Measurements from ENCODE around the gene CYP3A4.
"Not testable (repeated sequence)": the region's sequence is repeated elsewhere in the genome, so short reads cannot be mapped to it uniquely, and the experiment has no call there.

CYP3A4 gene

DNA sequence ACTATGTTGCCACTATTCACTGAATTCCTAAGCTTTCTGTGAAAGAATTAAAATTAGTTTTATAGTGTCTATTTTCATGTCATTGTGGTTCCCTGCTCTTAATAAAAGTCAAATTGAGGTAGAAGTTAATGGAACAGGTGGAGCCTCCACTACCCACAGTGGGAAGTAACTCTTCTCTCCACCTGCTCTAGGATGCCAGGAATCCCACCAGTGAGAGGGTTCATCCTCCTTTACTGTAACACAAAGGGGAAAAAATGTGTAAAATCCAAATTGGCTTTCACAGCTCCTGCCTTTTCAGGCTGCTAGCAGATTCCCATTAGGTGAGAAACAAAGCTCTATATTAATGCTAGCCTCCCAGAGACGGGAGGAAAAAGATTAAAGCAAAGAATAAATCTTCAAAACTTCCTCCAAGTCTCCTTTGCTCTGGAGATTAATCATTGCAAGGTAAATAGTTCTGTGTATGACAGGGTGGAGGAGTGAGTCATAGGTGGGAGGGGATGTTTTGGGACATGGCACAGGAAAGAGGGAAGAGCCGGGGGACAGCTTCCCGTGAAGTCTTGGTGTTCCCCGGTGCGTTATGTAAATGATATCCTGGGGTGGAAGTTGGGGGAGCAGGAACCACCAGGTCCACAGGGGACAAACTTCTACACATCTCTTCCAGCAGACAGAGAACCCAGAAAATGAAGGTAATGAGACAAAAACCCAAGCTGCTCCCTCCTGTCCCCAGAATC is 32.5 kb downstream of the CYP3A4 start:
- H3K36me3 ChIP-seq (ENCODE audit: control insufficient read depth, insufficient read depth, low read length); H3K27ac ChIP-seq (ENCODE audit: low read depth, low read length); H3K4me1 ChIP-seq (ENCODE audit: control insufficient read depth, low read depth, low read length); H3K4me2 ChIP-seq (ENCODE audit: low read length); H2BK15ac ChIP-seq (replicated peaks; ENCODE audit: low read depth); H3K4me3 ChIP-seq (ENCODE audit: low read length); H4K5ac ChIP-seq (ENCODE audit: low read length); H2BK5ac ChIP-seq (ENCODE audit: low read length); H3K27me3 ChIP-seq (ENCODE audit: insufficient read depth, low read length, poor library complexity); H3K23ac ChIP-seq (ENCODE audit: low read length); H3K4ac ChIP-seq (ENCODE audit: low read depth, low read length); H3K9ac ChIP-seq (ENCODE audit: low read length); H2AK5ac ChIP-seq (ENCODE audit: low read length); H4K8ac ChIP-seq (ENCODE audit: low read depth, low read length); H2BK120ac ChIP-seq (ENCODE audit: low read depth, low read length); H3K79me1 ChIP-seq (ENCODE audit: low read length); H3K79me2 ChIP-seq (ENCODE audit: control insufficient read depth, insufficient read depth, low read length); H3K18ac ChIP-seq (ENCODE audit: low read length): not testable (repeated sequence)
- WGBS (ENCODE audit: extremely low coverage, insufficient coverage, low lambda C conversion rate): no CpG with 5 or more reads among the region's 5 CpGs
- peak overlapping the region; percentile 25 for H3K56ac ChIP-seq (ENCODE audit: low read length)
- DNase-seq: peak; percentile 21

DNA sequence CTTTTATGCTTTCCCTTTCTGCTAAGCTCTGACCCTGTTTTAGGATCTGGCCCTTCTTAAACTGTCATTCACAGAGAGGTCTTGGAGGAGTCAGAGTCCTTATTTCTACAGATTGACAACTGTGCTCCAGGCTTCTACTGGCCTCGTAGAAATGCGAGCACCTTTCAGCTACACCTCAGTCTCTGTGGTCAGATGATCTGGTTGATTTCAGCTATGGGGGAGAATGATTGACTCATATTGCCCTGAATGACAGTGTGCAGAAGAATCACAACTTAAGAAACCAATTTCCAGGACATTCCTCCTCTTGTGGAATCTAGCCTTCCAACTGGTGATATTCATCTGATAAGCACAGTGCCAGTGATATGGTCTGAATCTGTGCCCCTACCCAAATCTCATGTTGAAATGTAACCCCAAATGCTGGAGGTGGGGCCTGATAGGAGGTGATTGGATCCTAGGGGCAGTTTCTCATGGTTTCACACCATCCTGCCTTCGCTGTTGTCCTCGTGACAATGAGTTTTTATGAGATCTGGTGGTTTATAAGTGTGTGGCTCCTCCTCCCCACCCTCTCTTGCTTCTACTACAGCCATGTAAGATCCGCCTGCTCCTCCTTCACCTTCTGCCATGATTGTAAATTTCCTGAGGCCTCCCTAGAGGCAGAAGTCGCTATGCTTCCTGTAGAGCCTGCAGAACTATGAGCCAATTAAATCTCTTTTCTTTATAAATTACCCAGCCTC is 35.0 kb downstream of the CYP3A4 start:
- no peak overlapping the region for H4K5ac ChIP-seq (ENCODE audit: low read length)
- H2BK5ac ChIP-seq (ENCODE audit: low read length): no peak overlapping the region
- no peak overlapping the region for H3K56ac ChIP-seq (ENCODE audit: low read length)
- no peak for DNase-seq
- no peaks in the 10 kb centered on the region for H3K27me3 ChIP-seq (ENCODE audit: insufficient read depth, low read length, poor library complexity)
- H2BK15ac ChIP-seq (replicated peaks; ENCODE audit: low read depth): no peak overlapping the region
- H3K4me2 ChIP-seq (ENCODE audit: low read length): no peak overlapping the region
- no peak overlapping the region for H3K27ac ChIP-seq (ENCODE audit: low read depth, low read length)
- no peaks in the 10 kb centered on the region for H3K36me3 ChIP-seq (ENCODE audit: control insufficient read depth, insufficient read depth, low read length)
- H2AK5ac ChIP-seq (ENCODE audit: low read length): no peak overlapping the region
- no CpG with 5 or more reads among the region's 6 CpGs for WGBS (ENCODE audit: extremely low coverage, insufficient coverage, low lambda C conversion rate)
- no peak overlapping the region for H3K9ac ChIP-seq (ENCODE audit: low read length)
- no peak overlapping the region for H3K4me3 ChIP-seq (ENCODE audit: low read length)
- H3K79me1 ChIP-seq (ENCODE audit: low read length): no peaks in the 10 kb centered on the region
- no peak overlapping the region for H4K8ac ChIP-seq (ENCODE audit: low read depth, low read length)
- no peak overlapping the region for H3K23ac ChIP-seq (ENCODE audit: low read length)
- H2BK120ac ChIP-seq (ENCODE audit: low read depth, low read length): no peak overlapping the region
- H3K79me2 ChIP-seq (ENCODE audit: control insufficient read depth, insufficient read depth, low read length): no peaks in the 10 kb centered on the region
- H3K4ac ChIP-seq (ENCODE audit: low read depth, low read length): no peak overlapping the region
- no peaks in the 10 kb centered on the region for H3K4me1 ChIP-seq (ENCODE audit: control insufficient read depth, low read depth, low read length)
- H3K18ac ChIP-seq (ENCODE audit: low read length): no peak overlapping the region

DNA sequence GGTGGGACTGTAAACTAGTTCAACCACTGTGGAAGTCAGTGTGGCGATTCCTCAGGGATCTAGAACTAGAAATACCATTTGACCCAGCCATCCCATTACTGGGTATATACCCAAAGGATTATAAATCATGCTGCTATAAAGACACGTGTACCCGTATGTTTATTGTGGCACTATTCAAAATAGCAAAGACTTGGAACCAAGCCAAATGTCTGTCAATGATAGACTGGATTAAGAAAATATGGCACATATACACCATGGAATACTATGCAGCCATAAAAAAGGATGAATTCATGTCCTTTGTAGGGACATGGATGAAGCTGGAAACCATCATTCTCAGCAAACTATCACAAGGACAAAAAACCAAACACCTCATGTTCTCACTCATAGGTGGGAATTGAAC is 37.1 kb downstream of the CYP3A4 start:
- H3K27me3 ChIP-seq (ENCODE audit: insufficient read depth, low read length, poor library complexity); H3K79me2 ChIP-seq (ENCODE audit: control insufficient read depth, insufficient read depth, low read length); H3K36me3 ChIP-seq (ENCODE audit: control insufficient read depth, insufficient read depth, low read length); H3K56ac ChIP-seq (ENCODE audit: low read length); H3K79me1 ChIP-seq (ENCODE audit: low read length); H3K23ac ChIP-seq (ENCODE audit: low read length); H4K8ac ChIP-seq (ENCODE audit: low read depth, low read length); H3K4me2 ChIP-seq (ENCODE audit: low read length); H3K27ac ChIP-seq (ENCODE audit: low read depth, low read length); H2AK5ac ChIP-seq (ENCODE audit: low read length); H3K18ac ChIP-seq (ENCODE audit: low read length); H2BK15ac ChIP-seq (replicated peaks; ENCODE audit: low read depth); H3K4me1 ChIP-seq (ENCODE audit: control insufficient read depth, low read depth, low read length); H3K4ac ChIP-seq (ENCODE audit: low read depth, low read length); H3K4me3 ChIP-seq (ENCODE audit: low read length); H2BK120ac ChIP-seq (ENCODE audit: low read depth, low read length); H2BK5ac ChIP-seq (ENCODE audit: low read length); H4K5ac ChIP-seq (ENCODE audit: low read length); DNase-seq; H3K9ac ChIP-seq (ENCODE audit: low read length): not testable (repeated sequence)
- WGBS (ENCODE audit: extremely low coverage, insufficient coverage, low lambda C conversion rate): no CpG with 5 or more reads among the region's 3 CpGs

DNA sequence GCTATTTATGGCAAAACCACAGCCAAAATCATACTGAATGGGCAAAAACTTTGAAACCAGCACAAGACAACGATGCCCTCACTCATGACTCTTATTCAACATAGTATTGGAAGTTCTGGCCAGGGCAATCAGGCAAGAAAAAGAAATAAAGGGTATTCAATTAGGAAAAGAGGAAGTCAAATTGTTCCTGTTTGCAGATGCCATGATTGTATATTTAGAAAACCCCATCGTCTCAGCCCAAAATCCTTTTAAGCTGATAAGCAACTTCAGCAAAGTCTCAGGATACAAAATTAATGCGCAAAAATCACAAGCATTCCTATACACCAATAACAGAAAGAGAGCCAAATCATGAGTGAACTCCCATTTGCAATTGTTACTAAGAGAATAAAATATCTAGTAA is 38.6 kb downstream of the CYP3A4 start:
- H3K79me2 ChIP-seq (ENCODE audit: control insufficient read depth, insufficient read depth, low read length); H3K4me2 ChIP-seq (ENCODE audit: low read length); H4K5ac ChIP-seq (ENCODE audit: low read length); H3K4ac ChIP-seq (ENCODE audit: low read depth, low read length); H4K8ac ChIP-seq (ENCODE audit: low read depth, low read length); H2AK5ac ChIP-seq (ENCODE audit: low read length); H3K56ac ChIP-seq (ENCODE audit: low read length); H3K23ac ChIP-seq (ENCODE audit: low read length); H3K36me3 ChIP-seq (ENCODE audit: control insufficient read depth, insufficient read depth, low read length); H3K27me3 ChIP-seq (ENCODE audit: insufficient read depth, low read length, poor library complexity); H2BK15ac ChIP-seq (replicated peaks; ENCODE audit: low read depth); H3K18ac ChIP-seq (ENCODE audit: low read length); H3K4me3 ChIP-seq (ENCODE audit: low read length); H3K9ac ChIP-seq (ENCODE audit: low read length); H2BK5ac ChIP-seq (ENCODE audit: low read length); DNase-seq; H2BK120ac ChIP-seq (ENCODE audit: low read depth, low read length); H3K27ac ChIP-seq (ENCODE audit: low read depth, low read length); H3K79me1 ChIP-seq (ENCODE audit: low read length); H3K4me1 ChIP-seq (ENCODE audit: control insufficient read depth, low read depth, low read length): not testable (repeated sequence)
- WGBS (ENCODE audit: extremely low coverage, insufficient coverage, low lambda C conversion rate): no CpG with 5 or more reads among the region's 3 CpGs

DNA sequence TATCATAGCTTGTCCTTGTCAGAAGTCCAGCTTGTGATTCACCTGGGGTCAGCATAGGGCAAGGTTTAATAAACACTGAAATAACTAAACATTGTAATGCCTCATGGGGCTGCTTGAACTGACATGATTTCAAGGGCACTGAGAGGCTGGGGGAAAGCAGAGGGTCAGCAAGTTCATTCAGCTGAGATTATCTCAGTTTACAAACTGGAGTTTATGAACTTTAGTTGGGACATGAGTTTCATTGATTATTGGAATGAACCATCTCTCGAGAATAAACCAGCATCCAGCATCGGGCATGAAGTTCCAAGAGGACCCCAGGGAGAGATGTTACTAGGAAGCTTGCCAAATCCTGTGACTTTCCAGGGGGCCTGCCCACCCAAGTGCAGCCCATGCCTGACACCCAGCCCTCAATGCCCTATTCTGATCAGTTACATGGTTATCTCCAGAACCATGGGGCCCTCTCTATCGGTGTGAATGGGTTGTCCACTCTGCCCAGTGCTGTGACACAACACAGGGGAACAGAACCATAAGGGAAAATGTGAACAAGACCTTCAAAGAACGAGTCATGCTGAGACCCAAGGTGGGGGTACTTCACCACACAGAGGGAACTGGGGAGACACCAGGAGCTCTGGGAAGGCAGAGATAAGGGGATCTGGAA is 41.1 kb downstream of the CYP3A4 start:
- no peak overlapping the region for H3K27ac ChIP-seq (ENCODE audit: low read depth, low read length)
- H3K23ac ChIP-seq (ENCODE audit: low read length): no peak overlapping the region
- H3K4me2 ChIP-seq (ENCODE audit: low read length): no peak overlapping the region
- no peak for DNase-seq
- H3K27me3 ChIP-seq (ENCODE audit: insufficient read depth, low read length, poor library complexity): no peaks in the 10 kb centered on the region
- H3K36me3 ChIP-seq (ENCODE audit: control insufficient read depth, insufficient read depth, low read length): no peaks in the 10 kb centered on the region
- no peak overlapping the region for H2BK120ac ChIP-seq (ENCODE audit: low read depth, low read length)
- no peaks in the 10 kb centered on the region for H3K79me2 ChIP-seq (ENCODE audit: control insufficient read depth, insufficient read depth, low read length)
- H4K8ac ChIP-seq (ENCODE audit: low read depth, low read length): no peak overlapping the region
- H2BK15ac ChIP-seq (replicated peaks; ENCODE audit: low read depth): no peak overlapping the region
- H3K9ac ChIP-seq (ENCODE audit: low read length): no peak overlapping the region
- WGBS (ENCODE audit: extremely low coverage, insufficient coverage, low lambda C conversion rate): no CpG with 5 or more reads among the region's 4 CpGs
- no peak overlapping the region for H3K4me3 ChIP-seq (ENCODE audit: low read length)
- no peak overlapping the region for H3K56ac ChIP-seq (ENCODE audit: low read length)
- no peak overlapping the region for H3K18ac ChIP-seq (ENCODE audit: low read length)
- no peak overlapping the region for H2AK5ac ChIP-seq (ENCODE audit: low read length)
- H3K4ac ChIP-seq (ENCODE audit: low read depth, low read length): no peak overlapping the region
- no peak overlapping the region for H4K5ac ChIP-seq (ENCODE audit: low read length)
- H2BK5ac ChIP-seq (ENCODE audit: low read length): no peak overlapping the region
- H3K79me1 ChIP-seq (ENCODE audit: low read length): no peaks in the 10 kb centered on the region
- H3K4me1 ChIP-seq (ENCODE audit: control insufficient read depth, low read depth, low read length): no peaks in the 10 kb centered on the region
